Measurements from ENCODE around the gene OSBPL6. TPM values are rescaled to one million over a fixed set of nuclear protein-coding genes. Genes with fewer than 3 reads are reported as not detected.

Gene OSBPL6
- total and polyA plus RNA-seq, 9 of the 15 experiments (the other 6 are each of a cell fraction or from before 2014, with no cell fraction given): 3.4 to 12.7 (median 9.3) TPM

DNA sequence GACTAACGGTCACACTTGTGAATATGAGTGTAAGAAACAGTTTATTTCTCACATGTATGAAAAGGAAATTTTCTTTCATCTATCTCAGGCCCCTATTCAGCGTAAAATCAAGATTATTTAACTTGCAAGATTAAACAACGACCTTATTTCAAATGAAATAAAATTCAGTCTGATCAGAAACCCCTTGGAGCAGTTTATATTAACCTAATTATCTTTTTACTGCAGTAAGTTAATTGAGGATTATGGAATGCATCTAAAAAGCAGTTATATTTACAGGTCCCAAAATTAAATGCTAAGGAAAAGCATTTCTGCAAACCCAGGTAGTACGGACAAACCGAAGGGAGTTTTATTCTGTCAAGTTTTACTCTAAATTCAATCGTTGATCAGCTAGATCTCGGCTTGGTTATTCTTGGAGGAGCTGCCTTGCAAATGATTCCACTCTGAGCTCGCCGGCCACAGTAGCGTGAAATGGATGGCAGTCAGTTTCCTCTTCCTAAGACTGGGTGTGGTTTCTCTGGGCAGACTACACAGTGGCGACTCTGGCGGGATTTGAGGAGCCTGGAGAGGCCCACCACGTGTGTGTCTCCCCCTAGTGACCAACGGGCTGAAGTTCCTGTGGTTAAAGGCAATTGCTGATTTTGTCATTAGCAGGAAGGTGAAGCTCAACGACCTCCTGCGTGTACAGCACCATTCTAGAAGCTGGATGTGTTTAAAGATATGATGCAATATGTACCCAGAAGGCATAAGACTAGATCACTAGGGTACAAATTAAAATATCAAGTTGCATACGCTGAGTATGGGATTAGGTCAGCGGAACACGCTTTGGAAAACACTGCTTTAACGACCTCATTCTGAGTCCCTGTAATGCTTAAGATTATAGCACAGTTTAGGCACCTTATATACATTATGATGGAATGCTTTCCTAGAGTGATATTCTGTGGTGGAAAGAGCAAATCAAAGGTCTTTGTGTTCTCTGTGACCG is 220.2 kb downstream of the OSBPL6 start (continued):
- no peak; the same call in 1 of the 2 replicates for TF ChIP-seq E4F1 (CRISPR knock-in tag; IDR thresholded peaks at IDR 0.05; ENCODE audit: borderline replicate concordance)
- TF ChIP-seq ZNF583 (CRISPR knock-in tag; IDR thresholded peaks at IDR 0.05): 0 out of 2 replicates have a peak, but pooled peaks have one; percentile 23
- TF ChIP-seq ZNF324 (CRISPR knock-in tag; IDR thresholded peaks at IDR 0.05): no peak
- TF ChIP-seq MXD1 (CRISPR knock-in tag; IDR thresholded peaks at IDR 0.05; ENCODE audit: borderline replicate concordance, poor library complexity, severe bottlenecking): no peak
- TF ChIP-seq EWSR1 (IDR thresholded peaks at IDR 0.05; ENCODE audit: borderline replicate concordance, low read depth, partially characterized antibody): no peak
- no peak for TF ChIP-seq ZNF143 (CRISPR knock-in tag; IDR thresholded peaks at IDR 0.05)
- no peak for TF ChIP-seq ZNF316 (IDR thresholded peaks at IDR 0.05)
- TF ChIP-seq EHMT2 (IDR thresholded peaks at IDR 0.05): 0 out of 2 replicates have a peak, but pooled peaks have one; percentile 65
- TF ChIP-seq ZC3H11A (IDR thresholded peaks at IDR 0.05; ENCODE audit: low read depth, low read length): peak; percentile 93
- no peak for TF ChIP-seq SMARCA5 (IDR thresholded peaks at IDR 0.05)
- TF ChIP-seq CCNT2 (IDR thresholded peaks at IDR 0.05; ENCODE audit: borderline replicate concordance, extremely low read depth, insufficient read length, low read depth, low read length): no peak
- TF ChIP-seq, protein P1, sequence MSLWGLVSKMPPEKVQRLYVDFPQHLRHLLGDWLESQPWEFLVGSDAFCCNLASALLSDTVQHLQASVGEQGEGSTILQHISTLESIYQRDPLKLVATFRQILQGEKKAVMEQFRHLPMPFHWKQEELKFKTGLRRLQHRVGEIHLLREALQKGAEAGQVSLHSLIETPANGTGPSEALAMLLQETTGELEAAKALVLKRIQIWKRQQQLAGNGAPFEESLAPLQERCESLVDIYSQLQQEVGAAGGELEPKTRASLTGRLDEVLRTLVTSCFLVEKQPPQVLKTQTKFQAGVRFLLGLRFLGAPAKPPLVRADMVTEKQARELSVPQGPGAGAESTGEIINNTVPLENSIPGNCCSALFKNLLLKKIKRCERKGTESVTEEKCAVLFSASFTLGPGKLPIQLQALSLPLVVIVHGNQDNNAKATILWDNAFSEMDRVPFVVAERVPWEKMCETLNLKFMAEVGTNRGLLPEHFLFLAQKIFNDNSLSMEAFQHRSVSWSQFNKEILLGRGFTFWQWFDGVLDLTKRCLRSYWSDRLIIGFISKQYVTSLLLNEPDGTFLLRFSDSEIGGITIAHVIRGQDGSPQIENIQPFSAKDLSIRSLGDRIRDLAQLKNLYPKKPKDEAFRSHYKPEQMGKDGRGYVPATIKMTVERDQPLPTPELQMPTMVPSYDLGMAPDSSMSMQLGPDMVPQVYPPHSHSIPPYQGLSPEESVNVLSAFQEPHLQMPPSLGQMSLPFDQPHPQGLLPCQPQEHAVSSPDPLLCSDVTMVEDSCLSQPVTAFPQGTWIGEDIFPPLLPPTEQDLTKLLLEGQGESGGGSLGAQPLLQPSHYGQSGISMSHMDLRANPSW (CRISPR knock-in tag; IDR thresholded peaks at IDR 0.05): no peak
- peak; percentile 95 for TF ChIP-seq ESRRA (IDR thresholded peaks at IDR 0.05; ENCODE audit: borderline replicate concordance, low read depth)
- TF ChIP-seq L3MBTL2 (IDR thresholded peaks at IDR 0.05): peak; percentile 85
- peak; percentile 97 for TF ChIP-seq SMC3 (conservative IDR thresholded peaks at IDR 0.05; ENCODE audit: insufficient read depth, low read depth, low read length)
- TF ChIP-seq KAT7 (CRISPR knock-in tag; IDR thresholded peaks at IDR 0.05; ENCODE audit: borderline replicate concordance): 0 out of 2 replicates have a peak, but pooled peaks have one; percentile 3
- TF ChIP-seq CREM (IDR thresholded peaks at IDR 0.05; ENCODE audit: low read depth): peak; percentile 77
